Dedifferentiated amniotic fluid mesenchymal stem cell (primary cell): ENCODE results near the gene C1QBP.
"Not testable (repeated sequence)": the region's sequence is repeated elsewhere in the genome, so short reads cannot be mapped to it uniquely, and the experiment has no call there.

Experiments
- DNase-seq: peaks from one replicate; pipeline ENCODE4 v3.0.0-alpha.2; 2016; ENCODE audit errors: extremely low spot score

C1QBP gene, protein sequence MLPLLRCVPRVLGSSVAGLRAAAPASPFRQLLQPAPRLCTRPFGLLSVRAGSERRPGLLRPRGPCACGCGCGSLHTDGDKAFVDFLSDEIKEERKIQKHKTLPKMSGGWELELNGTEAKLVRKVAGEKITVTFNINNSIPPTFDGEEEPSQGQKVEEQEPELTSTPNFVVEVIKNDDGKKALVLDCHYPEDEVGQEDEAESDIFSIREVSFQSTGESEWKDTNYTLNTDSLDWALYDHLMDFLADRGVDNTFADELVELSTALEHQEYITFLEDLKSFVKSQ

DNA sequence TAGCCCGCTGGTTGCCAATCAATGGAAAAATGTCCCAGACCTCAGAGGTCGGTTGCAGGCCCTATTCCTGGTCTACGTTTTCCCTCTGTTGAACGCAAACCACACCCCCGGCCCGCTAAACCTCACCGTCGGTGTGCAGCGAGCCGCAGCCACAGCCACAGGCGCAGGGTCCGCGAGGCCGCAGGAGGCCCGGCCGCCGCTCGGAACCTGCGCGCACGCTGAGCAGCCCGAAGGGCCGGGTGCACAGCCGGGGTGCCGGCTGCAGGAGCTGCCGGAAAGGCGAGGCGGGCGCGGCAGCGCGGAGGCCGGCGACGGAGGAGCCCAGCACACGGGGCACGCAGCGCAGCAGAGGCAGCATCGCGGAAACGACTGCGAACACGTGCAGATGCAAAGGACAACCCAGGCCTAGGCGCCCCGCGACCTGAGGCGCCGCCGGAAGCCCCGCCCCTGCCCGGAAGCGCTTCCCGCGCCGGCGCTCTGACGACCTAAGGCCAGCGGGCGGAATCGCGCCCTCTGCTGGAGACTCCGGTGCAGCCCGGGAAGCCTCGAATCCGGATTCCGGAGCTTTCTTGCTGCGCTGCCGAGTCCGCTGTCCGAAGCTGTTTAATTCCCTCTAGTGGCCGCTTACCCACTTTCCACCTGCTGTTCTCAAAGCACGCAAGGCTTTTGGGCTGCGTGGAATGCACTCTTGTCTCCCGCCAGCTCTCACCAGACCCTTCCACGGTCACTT, at the start of gene C1QBP:
TSS of gene C1QBP (minus strand) at position 440 of the 730 bp plus-strand sequence. CDS start at position 358, 82 bp downstream.
- peak; percentile 96 for DNase-seq

DNA sequence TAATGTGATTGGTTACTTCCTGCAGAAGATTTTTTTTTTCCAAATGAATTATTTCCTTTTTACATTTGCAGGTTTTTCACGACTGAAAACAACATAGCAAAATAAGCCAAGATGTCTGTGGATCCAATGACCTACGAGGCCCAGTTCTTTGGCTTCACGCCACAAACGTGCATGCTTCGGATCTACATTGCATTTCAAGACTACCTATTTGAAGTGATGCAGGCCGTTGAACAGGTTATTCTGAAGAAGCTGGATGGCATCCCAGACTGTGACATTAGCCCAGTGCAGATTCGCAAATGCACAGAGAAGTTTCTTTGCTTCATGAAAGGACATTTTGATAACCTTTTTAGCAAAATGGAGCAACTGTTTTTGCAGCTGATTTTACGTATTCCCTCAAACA, 49.8 kb upstream of the C1QBP start:
- no peak for DNase-seq

DNA sequence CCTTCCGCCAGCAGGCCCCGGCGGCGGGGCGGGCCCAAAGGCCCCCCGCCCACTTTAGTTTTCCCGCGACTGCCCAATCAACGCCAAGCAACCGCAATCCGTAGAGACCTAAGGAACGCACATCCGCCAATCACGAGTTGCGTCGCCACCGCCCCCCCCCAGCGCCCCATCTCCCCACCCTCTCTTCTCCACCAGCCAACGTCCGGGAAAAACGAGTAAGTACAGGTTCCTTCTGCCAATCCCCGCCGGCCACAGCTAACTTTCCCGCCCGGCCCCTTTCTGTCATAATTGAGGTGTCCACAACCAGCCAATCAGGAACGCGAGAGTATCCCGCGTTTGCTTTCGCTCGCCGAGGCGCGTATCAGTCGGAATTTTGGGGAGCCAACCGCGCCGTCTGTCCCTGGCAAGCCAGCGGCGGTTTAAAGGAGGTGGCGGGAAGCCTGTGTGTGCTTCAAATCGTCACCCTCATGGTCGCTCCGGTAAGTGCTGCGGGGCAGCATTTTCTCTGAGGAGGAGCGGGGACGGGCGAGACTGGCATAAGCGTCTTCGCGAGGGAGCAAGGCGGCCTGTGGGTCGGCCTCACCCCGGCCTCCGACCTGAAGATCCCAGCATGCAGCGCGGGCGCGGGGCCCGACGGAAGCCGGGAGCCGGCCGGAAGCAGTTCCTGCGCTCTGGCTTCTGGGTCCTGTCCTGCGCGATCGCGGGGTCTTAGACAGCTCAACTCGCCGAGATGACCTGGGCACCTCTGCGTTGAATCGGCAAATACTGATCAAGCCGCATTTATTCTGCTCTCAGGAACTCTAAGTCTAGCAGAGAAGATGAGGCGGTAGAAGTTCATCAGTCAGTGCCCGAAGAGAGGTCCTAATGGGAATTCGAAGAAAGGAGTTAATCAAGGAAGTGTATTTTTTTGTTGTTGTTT, 47.5 kb upstream of the C1QBP start, which contains the start of gene MIS12:
TSS of gene MIS12 (plus strand) at position 361 of the 919 bp plus-strand sequence. CDS start 2,297 bp downstream, outside the sequence.
- DNase-seq = peak; percentile 99

DNA sequence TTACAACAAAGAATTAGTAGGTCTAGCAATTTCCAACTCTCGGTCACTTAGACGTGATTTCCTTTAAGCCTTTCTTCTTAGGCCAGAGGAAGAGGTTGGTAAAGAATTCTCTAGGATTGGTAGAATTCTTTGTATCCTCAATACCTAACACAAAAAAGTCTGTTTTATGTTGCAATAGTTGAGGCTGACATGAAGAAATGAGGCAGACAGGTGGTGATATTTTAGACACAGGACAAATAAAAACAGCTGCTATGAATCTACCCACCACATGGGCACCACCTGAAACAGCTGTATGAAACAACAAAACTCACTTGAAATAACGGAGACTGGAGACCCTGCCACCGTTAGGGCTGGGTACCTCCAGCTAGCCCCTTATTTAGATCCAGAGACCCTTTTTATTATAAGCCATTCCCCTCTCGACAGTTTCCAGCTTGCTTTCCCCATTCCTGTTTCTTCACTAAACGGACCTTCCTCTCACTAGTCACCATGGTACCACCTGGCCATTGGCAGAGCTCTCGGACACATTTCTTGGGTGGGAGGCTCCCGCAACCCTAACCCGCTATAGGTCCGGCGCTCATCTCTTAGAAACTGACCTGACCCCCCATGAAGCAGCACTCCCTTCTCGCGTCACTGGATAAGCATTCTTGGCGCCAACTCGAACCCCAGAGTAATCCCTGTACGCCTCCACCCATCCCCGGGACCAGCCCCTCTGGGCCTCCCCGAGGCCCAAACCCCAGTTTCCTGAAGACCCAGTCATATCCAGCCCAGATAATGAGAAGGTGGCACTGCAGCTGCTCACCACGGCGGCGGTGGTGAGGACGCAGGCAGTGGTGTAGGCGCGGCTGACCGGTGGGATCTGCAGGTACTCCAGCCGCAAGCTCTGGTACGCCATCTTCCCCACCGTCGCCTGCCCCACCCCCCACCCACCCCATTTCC, 46.6 kb upstream of the C1QBP start, which contains the start of gene DERL2:
TSS of gene DERL2 (minus strand) at position 909 of the 936 bp plus-strand sequence. CDS start at position 892, 17 bp downstream.
- no peak for DNase-seq

DNA sequence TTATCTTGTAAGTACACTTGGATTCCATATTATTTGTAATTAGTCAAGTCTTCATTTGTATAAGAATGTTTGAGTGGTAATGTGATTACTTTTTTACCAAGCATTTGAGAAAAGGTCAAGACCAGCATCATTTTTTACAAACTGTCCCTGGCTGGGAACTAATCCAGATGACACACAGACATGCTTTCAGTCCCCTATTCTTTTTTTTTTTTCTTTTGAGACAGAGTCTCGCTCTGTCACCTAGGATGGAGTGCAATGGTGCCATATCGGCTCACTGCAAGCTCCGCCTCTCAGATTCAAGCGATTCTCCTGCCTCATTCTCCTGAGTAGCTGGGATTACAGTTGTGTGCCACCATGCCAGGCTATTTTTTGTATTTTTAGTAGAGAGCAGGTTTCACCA, 42.5 kb upstream of the C1QBP start:
- DNase-seq = no peak

DNA sequence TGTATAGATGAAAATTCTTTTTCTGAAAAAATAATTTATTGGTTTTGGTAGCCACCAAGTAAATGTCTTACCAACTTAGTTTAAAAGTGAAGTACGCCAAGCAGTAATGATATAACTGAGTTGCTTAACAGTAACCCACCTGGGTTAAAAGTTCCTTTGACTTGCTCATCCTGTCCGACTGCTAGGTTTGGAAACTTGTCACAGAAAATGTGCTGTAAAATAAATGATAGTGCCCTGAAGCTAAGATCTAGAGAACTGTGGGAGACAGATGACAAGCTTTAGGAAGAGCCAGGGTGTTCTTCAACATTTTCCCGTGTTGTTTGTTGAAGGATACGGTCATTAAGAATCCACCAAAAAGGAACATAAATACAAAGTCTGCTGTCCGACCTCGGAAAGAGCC, 42.0 kb upstream of the C1QBP start:
- no peak for DNase-seq

DNA sequence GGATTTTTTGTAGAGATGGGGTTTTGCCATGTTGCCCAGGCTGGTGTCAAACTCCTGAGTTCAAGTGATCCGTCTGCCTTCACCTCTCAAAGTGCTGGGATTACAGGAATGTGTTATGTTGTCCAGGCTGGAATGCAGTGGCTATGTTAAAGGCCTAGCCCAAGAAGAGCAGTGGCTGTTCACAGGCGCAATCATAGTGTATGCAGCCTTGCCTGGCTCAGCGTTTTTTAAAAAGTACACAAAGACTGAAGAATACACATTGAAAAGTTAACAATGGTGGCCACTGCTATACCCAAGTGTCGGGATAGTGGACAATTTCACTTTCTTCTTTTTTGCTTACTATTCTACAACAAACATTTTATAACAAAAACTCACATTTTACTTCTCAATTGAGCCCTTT, 40.0 kb upstream of the C1QBP start:
- DNase-seq = no peak

DNA sequence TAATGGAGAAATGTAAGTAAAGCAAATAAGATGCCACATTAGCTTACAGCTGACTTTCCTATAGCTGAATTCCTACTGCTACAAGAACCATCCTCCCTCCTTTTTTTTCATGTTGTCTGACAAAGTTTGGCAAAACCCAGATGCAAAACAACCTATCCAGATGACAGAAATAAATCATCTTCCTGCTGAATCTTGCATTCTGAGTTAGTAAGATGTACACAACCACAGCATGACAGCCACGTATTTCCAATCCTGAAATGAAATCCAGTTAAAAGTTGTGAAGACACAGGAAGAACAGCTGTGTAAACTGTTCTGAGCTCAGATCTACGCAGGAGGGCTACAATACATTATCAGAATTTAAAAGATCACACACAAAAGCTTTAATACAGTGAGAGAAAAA, 35.0 kb upstream of the C1QBP start:
- no peak for DNase-seq

DNA sequence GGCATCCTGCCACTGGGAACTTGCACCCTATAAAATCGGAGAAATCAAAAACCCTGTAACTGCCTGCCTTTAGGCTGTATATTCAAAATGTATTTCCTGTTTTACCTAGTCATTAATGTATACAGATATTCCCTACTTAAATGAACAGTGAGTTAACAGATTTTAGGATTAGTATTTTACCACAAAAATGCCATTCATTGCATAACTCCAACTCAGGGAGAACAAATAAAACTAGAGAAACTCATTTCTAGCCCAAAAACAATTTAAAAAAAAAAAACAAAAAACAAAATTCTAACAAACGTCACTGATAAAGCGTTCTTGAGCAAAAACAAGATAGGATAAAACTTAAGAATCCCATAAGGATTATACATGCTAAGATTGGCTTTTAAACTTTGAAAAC, 33.6 kb upstream of the C1QBP start:
- DNase-seq = no peak

DNA sequence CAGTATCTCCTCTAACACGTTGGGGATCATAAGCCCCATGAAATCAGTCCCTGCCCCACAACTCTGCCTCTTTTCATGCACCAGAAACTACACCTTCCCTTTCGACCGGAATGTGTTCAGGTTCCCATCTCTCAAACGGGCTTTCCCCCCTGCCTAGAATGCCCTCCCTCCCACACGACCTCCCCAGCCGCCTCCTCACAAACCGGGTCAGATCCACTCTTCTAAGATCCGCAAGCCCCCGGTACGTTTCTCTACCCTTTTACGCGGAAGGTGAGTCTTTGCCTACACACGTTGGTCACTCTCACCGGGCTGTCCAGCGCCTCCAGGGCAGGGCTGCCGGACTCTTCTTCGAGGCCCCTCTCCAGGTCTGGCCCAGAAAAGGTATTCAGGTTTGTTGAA, 29.1 kb upstream of the C1QBP start:
- no peak for DNase-seq

DNA sequence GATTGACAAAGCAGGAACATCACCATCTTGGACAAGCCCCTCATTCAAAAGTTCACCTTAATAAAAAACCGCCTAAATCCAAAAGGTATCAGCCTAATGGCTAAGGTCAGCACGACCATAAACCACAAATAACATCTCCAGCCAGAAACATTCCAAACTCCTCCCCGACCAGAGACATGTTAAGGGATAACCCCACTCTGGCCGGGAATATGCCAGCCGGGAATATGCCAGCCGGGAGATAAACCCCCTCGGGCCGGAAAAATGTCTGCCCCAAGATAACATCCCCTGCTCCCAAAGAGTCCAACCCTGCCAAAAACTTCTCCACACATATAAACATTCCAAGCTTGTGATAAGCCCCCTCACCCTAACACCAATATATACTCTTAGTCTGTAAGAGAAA, 28.5 kb upstream of the C1QBP start:
- DNase-seq = no peak

DNA sequence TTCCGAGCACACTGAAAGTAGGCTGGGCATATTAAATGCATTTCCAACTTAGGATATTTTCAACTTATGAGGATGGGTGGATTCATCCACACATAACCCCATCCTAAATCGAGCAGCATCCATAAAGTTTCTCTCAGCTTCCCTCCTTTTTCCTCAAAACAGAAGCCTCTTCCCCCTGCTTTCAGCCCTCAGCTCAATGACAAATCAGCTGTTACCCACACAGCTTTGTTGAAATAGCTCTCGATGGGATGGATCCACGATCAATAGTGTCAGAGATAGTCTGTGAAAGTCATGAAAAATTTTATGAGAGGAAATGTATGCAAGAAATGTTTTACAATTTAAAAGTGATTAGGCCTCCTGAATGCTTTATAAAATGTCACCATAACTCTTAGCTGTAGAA, 27.3 kb upstream of the C1QBP start:
- DNase-seq = no peak

DNA sequence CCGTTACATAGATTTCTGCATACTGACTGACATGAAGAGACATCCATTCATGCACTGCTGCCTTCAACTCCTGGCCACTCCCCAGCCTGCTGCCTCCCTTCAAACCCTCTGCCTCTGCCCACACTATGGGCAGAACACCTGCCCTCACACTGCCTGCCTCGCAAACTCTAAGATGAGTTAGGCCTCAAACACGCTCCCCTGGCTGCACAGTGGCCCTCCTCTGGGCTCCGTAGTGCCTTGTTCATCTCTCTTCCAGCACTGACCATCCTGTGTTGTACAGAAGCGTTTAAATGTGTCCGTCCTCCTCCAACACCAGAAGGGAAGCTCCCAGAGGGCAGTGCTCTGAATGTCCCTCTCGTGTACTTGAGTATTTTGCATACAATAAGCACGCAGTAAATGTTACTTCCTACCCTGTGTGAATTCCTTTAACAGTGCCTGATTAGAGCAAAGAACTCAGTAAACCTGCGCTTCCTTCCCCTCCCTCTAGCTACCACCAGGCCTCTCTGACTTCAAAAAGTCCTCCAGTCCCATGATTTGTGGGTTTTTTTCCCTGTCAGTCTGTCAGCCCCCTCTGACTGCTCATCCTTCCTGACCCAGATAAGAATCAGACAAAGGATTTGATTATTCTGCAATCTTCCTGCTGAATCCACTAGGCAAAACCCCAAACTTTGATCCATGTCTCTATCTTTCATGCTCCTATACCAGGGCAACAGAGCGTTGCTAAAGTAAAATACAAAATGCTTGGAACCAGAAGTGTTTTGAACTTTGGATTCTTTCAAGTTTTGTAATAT, 26.0 kb upstream of the C1QBP start:
- DNase-seq = no peak

DNA sequence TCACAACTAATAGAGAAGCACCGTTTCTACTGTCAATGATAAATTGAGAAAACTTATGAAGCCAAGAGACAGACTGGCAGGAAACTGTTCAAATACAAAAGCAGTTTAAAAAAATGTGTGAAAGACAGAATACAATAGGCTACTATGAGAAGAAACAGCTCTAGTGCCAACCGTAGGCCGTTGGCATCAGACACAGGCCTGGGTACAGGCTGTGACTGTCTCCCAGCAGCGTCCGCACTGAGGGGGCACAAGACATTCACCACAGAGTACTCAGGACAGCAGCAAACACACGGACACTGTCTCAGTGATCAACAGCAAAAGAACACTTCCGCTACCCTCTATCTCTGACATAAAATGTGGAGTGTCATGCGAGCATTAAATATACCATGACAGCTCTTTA, 7.8 kb upstream of the C1QBP start:
- no peak for DNase-seq

DNA sequence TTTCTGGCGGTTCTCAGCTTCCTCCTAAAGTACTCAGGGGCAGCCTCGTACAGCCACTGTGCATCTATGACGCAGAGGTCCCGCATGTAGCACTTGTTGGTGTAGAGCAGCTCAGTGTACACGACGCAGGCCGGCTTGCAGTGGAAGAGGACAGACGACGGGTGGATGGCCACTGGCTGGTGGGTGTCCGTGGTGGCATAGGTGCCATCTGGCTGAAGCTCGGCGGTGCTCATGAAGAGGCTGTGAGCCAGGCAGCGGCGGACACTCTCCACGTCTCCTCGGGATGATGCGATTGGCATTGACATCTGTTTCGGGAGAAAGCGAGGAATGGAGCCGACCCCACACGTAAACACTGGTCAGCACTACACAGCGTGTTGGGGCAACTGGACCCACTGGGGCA, 5.3 kb upstream of the C1QBP start:
- DNase-seq = no peak

DNA sequence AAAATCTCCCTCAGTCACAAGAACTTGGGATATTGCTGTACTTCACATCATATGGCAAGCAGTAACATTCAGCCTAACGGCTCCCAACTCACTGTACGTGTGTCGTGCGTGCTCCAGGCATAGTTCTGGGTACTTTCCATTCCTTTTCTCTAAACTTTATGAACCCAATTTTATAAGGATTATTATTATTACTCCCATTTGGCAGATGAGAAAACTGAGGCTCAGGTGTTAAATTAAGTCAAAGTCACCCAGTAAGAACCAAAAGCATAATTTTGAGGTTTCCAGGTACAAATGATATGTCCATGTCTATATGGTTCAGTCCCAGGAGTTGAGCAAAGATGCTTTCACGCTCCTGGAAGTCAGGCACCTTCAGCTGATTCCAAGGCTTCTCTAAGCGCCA, 4.8 kb upstream of the C1QBP start:
- DNase-seq = no peak

DNA sequence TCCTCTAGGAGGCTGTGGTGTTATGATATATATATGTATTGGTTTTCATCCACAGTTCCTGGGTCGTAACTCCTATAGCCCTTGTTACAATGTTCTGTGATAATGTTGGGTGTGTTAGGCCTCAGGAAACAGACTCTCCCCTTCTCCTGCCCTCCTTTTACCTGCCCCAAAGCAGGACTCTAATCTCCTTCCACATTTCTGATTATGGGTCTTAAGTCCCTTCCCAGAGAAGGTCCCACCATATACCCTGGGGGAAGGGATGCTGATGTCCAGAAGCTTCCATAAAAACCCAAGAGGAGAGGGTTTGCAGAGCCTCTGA, 450 bp upstream of the C1QBP start:
- no peak for DNase-seq

DNA sequence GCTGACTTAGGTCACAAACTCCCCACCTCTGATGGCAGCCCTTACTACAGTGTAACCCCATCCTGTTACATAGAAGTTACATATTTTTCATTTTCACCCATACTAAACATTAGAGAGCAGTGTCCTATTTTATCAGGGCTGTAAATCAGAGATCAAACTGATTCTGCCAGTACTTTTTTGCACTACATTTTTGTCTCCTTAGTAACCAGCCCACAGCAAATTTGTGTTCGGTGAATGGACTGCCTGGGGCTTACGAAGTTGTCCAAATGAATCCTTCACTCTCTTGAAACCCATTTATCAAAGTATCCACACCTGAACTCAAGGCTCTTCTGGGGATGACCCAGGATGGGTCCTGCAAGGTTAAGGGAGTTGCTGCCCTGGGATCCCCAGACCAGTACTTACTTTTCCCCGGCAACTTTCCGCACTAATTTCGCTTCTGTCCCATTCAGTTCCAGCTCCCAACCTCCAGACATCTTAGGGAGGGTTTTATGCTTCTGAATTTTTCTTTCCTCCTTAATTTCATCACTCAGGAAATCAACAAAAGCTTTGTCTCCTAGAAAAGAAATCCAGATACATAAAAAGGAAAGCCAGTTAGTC, 1.1 kb downstream of the C1QBP start:
- no peak for DNase-seq

DNA sequence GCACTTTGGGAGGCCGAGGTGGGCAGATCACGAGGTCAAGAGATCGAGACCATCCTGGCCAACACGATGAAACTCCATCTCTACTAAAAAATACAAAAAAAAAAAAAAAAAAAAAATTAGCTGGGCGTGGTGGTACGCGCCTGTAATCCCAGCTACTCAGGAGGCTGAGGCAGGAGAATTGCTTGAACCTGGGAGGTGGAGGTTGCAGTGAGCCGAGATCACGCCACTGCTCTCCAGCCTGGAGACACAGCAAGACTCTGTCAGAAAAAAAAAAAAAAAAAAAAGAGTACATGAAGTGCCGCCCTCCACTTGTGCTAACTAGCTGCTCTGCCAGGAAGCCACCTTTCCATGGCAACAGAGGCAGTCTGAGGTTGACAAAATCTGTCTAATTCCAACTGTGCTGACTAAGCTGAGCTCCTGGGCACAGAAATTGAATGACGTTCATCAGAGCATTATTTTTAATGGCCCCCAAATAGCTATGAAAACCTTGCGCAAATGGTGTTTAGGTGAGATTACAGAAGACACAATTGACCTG, 3.1 kb downstream of the C1QBP start:
- DNase-seq = not testable (repeated sequence)

DNA sequence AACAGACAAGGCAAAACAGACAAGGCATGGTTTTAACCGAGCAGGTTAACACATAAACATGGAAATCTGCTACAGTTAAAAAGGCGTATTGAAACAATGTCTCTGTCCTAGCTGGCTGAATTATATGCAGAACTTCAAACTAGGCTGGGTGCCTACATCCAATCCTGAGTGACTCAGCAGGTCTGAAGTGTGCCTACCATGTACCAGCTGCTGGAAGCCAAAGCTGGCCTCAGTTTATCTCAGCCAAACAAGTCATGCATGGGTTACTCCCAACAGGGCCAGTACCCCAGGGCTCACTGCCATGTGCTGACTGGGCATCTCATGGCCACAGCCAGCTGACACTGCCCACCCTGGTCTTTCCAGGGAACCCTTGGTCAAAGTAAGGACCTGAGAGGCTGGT, 4.0 kb downstream of the C1QBP start:
- no peak for DNase-seq
